Measurements from ENCODE around the gene COL21A1.

GRCh38 chr6:56109149-56109548 lies 138.2 kb downstream of the COL21A1 start:
- TF ChIP-seq CTCF (conservative IDR thresholded peaks at IDR 0.05 in 1 of 2, IDR thresholded peaks at IDR 0.05 in 1 of 2; ENCODE audit: low read depth in 1 of 2, low read length in 2 of 2) (no peak), EZH2 (IDR thresholded peaks at IDR 0.05; ENCODE audit: low read length, missing control alignments) (no peak)

All from fibroblast of lung (primary cell).